ENCODE measurements around the gene DDX17. TPM values are rescaled to one million over a fixed set of nuclear protein-coding genes. Genes with fewer than 3 reads are reported as not detected.

DDX17 gene
- total RNA-seq, 4 donors from 2014 or later, result 315 to 696 (median 363) TPM

- Histone ChIP-seq H3K27ac (no peak overlapping the region), H3K4me3 (no peak overlapping the region), H3K9me3 (no peaks in the 10 kb centered on the region), H3K27me3 (no peaks in the 10 kb centered on the region), H3K4me1 (peaks cover 62% of the 10 kb centered on the region), H3K36me3 (peaks cover 51% of the 10 kb centered on the region)
- no peak for DNase-seq (ENCODE audit: low spot score in 2 of 2)
- WGBS, result 86% methylated on average over 10 of the region's 10 CpGs
- TF ChIP-seq POLR2AphosphoS5 (IDR thresholded peaks at IDR 0.05) (no peak), POLR2A (IDR thresholded peaks at IDR 0.05) (no peak), EP300 (IDR thresholded peaks at IDR 0.05) (no peak)
- TF ChIP-seq, protein P1, sequence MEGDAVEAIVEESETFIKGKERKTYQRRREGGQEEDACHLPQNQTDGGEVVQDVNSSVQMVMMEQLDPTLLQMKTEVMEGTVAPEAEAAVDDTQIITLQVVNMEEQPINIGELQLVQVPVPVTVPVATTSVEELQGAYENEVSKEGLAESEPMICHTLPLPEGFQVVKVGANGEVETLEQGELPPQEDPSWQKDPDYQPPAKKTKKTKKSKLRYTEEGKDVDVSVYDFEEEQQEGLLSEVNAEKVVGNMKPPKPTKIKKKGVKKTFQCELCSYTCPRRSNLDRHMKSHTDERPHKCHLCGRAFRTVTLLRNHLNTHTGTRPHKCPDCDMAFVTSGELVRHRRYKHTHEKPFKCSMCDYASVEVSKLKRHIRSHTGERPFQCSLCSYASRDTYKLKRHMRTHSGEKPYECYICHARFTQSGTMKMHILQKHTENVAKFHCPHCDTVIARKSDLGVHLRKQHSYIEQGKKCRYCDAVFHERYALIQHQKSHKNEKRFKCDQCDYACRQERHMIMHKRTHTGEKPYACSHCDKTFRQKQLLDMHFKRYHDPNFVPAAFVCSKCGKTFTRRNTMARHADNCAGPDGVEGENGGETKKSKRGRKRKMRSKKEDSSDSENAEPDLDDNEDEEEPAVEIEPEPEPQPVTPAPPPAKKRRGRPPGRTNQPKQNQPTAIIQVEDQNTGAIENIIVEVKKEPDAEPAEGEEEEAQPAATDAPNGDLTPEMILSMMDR (IDR thresholded peaks at IDR 0.05), result no peak
These were observed 4.1 kb downstream of the DDX17 start for GRCh38 chr22:38501797-38502672.

DNA sequence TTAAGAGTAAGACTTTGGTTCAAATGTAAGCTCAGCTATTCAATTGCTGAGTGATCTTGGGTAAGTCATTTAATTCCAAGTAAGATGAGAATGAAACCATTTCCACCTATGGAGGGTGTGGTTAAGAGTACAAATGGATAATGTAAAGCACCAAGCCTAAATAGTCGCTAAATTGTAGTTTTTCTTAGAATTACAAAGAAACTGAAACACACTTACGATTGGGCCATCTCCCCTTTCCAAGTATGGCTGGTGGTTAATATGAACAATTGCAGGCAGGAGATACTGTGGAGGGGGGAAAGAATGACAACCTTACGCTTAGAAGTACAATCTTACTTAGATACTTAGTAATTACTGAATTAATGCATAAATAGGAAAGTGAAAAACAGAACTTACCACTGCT is 8.2 kb downstream of the DDX17 start:
- no peak for TF ChIP-seq POLR2A (IDR thresholded peaks at IDR 0.05)
- no peak for TF ChIP-seq EP300 (IDR thresholded peaks at IDR 0.05)
- no peak for DNase-seq (ENCODE audit: low spot score in 2 of 2)
- Histone ChIP-seq H3K36me3 (peaks cover 92% of the 10 kb centered on the region), H3K27me3 (no peaks in the 10 kb centered on the region), H3K4me1 (peaks cover 33% of the 10 kb centered on the region), H3K9me3 (no peaks in the 10 kb centered on the region), H3K4me3 (no peak overlapping the region), H3K27ac (no peak overlapping the region)
- WGBS, result 87% methylated on average over 3 of the region's 3 CpGs

DNA sequence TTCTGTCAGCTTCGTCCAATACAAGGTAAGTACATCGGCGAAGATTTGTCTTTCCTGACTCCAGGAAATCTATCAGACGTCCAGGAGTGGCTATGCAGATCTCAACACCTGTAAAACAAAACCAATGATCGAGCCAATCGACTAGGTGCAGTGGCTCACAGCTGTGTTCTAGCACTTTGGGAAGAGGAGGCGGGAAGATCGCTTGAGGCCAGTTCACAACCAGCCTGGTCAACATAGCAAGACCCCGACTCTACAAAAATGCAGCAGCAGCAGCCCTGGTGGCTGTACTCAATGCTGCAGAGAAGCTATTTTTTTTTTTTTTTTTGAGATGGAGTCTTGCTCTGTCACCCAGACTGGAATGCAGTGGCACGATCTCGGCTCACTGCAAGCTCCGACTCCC is 11.2 kb downstream of the DDX17 start:
- peaks cover 24% of the 10 kb centered on the region for H3K4me1 ChIP-seq
- WGBS, result 92% methylated on average over 12 of the region's 12 CpGs
- H3K27ac ChIP-seq, result no peak overlapping the region
- H3K36me3 ChIP-seq, result peaks cover 100% of the 10 kb centered on the region
- H3K27me3 ChIP-seq, result no peaks in the 10 kb centered on the region
- no peak overlapping the region for H3K4me3 ChIP-seq
- H3K9me3 ChIP-seq, result no peaks in the 10 kb centered on the region
- DNase-seq (ENCODE audit: low spot score in 2 of 2), result no peak
- TF ChIP-seq EP300 (IDR thresholded peaks at IDR 0.05), result no peak
- TF ChIP-seq, protein P1 (IDR thresholded peaks at IDR 0.05), result no peak
- TF ChIP-seq POLR2AphosphoS5 (IDR thresholded peaks at IDR 0.05), result no peak
- no peak for TF ChIP-seq POLR2A (IDR thresholded peaks at IDR 0.05)

DNA sequence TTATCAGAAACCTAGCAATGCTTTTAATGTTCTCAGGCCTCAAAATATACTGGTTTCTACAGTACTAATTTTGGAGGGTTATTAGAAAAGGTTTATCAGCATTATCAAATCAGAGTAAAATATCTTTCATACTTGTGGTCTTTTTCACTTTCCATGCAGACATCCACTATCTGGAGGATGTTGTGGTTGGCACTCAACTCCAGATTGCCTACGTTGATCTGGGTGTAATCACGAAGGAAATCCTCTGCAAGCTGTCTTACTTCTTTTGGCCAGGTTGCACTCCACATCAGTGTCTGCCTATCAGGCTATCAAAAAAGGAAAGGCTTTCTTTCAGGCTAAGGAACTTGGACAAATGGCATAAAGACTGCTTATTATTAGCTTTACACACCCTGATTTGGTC is 11.6 kb downstream of the DDX17 start:
- H3K4me1 ChIP-seq, result peaks cover 20% of the 10 kb centered on the region

DNA sequence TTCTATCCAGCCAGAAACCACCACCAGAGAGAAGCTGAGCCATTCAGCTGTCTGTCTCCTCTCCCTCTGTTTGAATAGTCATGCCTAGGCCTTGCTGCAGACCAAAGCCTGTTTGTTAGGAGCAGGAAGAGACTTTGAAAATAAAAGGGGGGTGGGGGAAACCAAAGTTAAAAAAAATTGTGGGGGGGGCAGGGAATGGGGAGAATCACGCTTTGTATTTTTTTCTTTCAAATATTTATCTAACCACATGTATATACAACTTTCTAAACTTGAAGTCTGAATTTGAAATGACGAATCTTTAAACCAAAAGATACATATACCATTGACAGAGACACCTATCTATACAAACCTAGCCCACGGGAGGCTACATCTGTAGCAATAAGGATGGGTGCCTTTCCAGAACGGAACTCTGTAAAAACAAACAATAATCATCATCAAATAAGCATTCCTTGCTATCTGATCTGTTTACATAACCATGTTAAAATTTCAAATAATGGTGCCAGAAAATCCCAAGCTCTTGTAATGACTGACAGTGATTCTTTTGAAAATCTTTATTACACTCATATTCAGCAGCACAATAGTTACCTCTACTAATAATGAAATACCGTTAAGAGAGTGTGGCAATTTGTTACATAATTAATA is 14.3 kb downstream of the DDX17 start:
- Histone ChIP-seq H3K27me3 (no peaks in the 10 kb centered on the region), H3K4me1 (peaks cover 18% of the 10 kb centered on the region), H3K36me3 (peaks cover 100% of the 10 kb centered on the region), H3K9me3 (no peaks in the 10 kb centered on the region), H3K4me3 (no peak overlapping the region), H3K27ac (no peak overlapping the region)
- 72% methylated on average over 5 of the region's 5 CpGs for WGBS
- no peak for DNase-seq (ENCODE audit: low spot score in 2 of 2)
- TF ChIP-seq POLR2A (IDR thresholded peaks at IDR 0.05) (no peak), POLR2AphosphoS5 (IDR thresholded peaks at IDR 0.05) (no peak), EP300 (IDR thresholded peaks at IDR 0.05) (no peak)
- TF ChIP-seq, protein P1 (IDR thresholded peaks at IDR 0.05), result no peak

More for the DNA sequence above, 11.6 kb downstream of the DDX17 start:
- 62% methylated on average over 2 of the region's 2 CpGs for WGBS
- Histone ChIP-seq H3K27me3 (no peaks in the 10 kb centered on the region), H3K9me3 (no peaks in the 10 kb centered on the region), H3K4me3 (no peak overlapping the region), H3K36me3 (peaks cover 100% of the 10 kb centered on the region), H3K27ac (no peak overlapping the region)
- no peak for TF ChIP-seq POLR2A (IDR thresholded peaks at IDR 0.05)
- TF ChIP-seq, protein P1 (IDR thresholded peaks at IDR 0.05), result no peak
- TF ChIP-seq POLR2AphosphoS5 (IDR thresholded peaks at IDR 0.05), result no peak
- TF ChIP-seq EP300 (IDR thresholded peaks at IDR 0.05), result no peak
- DNase-seq (ENCODE audit: low spot score in 2 of 2), result no peak
